Stimulated activated CD8-positive, alpha-beta memory T cell treated with anti-CD3 and anti-CD28 coated beads, Interleukin-7, amount 100 ng/mL, for 24 hours (primary cell): ENCODE data around the gene ARL2.
"Not testable (repeated sequence)": the region's sequence is repeated elsewhere in the genome, so short reads cannot be mapped to it uniquely, and the experiment has no call there.

Experiments used
- DNase-seq: peaks from one replicate; pipeline ENCODE4 v3.0.0-alpha.2; 2020; ENCODE audit warnings: low read depth

Gene ARL2

GRCh38 chr11:65013888-65014725, at the start of gene ARL2:
Gene ARL2 (plus strand): TSS chr11:65014160. CDS start chr11:65014208, 48 bp downstream.
- DNase-seq, result peak; percentile 71

- DNase-seq, result no peak
Measured at GRCh38 chr11:64967375-64967774, 46.6 kb upstream of the ARL2 start.

- DNase-seq, result no peak
Measured at GRCh38 chr11:64969209-64969608, 44.8 kb upstream of the ARL2 start.

DNA sequence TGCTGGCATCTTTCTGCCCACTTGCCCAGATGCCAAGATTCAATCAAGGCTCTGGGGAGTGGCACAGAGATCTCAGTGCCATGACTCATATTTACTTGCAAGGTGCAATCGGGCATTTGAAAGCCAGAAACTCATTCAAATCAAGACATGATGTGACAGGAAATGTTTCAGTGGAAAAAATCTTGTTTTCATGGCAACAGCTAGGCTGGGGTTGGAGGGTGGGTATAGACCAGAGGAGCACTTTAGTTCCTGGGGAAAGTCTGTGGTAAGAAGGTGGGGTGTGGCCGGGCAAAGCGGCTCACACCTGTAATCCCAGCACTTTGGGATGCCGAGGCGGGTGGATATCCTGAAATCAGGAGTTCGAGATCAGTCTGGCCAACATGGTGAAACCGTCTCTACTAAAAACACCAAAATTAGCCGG, 43.2 kb upstream of the ARL2 start:
- no peak for DNase-seq

- DNase-seq, result peak; percentile 76
Measured at GRCh38 chr11:64971421-64972233, 42.3 kb upstream of the ARL2 start, which contains the start of gene MAJIN. Gene MAJIN (minus strand): TSS chr11:64972108. CDS start chr11:64959405, 12,703 bp downstream.

GRCh38 chr11:64974124-64974523, 39.8 kb upstream of the ARL2 start:
- no peak for DNase-seq

DNA sequence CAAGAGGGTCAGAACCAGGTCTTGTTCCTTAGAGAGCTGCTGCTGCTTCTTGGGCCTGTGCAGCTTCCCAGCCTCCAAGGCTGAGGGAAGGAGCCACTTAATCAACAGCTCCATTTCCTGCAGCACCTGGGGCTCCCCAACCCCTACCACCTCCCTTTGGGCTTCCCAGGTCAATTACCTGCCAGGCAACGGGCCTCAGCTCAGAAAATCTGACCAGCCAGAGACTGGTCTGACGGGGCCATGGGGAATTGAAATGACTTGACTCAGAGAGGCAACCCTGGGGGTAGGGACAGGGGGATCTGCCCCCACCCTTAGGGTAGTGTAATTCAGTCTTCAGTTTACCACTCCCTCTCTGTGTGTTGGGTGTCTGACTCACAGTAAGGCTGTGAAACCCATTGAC, 37.3 kb upstream of the ARL2 start:
- DNase-seq, result no peak

DNA sequence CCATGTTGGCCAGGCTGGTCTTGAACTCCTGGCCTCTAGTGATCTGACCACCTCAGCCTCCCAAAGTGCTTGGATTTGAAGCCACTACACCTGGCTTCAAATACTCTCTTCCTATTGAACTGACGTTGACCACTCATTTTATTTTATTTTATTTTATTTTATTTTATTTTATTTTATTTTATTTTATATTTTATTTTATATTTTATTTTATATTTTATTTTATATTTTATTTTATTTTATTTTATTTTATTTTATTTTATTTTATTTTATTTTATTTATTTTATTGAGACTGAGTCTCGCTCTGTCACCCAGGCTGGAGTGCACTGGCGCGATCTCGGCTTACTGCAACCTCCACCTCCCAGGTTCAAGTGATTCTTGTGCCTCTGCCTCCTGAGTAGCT, 30.6 kb upstream of the ARL2 start:
- DNase-seq, result not testable (repeated sequence)

DNA sequence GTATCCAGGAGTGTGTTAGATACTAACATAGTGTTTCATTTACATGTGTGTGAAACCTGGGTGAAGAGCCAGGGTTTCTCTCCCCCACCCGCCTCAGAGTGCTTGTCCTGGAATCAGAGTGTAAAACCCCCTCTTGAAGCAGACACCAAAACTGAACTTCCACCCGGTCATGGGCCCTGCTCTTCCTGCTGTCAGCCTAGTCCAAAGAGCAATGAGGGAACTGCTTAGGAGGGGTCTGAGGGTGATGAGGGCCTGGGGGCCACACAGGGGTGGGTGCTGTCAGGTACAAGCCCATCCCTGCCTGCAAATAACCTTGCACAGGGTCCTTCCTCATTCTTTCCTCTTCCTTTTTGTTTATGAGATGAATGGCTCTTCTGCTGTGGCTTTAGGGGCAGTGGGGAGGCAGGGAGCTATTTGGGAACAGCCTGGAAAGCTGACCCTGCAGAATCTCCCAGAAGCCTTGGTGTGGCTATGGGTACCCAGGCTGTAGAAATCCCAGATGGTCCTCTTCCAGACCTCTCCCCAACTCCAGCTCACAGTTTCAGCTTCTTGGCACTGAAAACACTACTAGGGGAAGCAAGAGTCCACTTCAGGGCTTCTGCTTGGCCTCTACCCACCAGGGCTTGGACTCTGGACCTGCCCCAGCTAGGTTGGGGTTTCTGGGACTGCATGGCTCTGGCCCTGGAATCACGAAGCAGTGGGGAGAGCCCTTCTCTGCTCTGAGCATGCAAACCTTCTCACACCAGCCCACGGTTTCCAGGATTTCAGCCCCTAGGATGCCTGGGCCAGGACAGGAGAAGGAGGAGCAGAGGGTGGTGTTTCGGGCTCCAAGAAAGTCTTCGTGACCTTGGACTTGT, 25.7 kb upstream of the ARL2 start:
- no peak for DNase-seq

- DNase-seq, result no peak
Measured at GRCh38 chr11:64989416-64989815, 24.5 kb upstream of the ARL2 start.

GRCh38 chr11:64990222-64990923, 23.6 kb upstream of the ARL2 start:
- no peak for DNase-seq

GRCh38 chr11:64994318-64994717, 19.6 kb upstream of the ARL2 start:
- DNase-seq, result no peak

DNA sequence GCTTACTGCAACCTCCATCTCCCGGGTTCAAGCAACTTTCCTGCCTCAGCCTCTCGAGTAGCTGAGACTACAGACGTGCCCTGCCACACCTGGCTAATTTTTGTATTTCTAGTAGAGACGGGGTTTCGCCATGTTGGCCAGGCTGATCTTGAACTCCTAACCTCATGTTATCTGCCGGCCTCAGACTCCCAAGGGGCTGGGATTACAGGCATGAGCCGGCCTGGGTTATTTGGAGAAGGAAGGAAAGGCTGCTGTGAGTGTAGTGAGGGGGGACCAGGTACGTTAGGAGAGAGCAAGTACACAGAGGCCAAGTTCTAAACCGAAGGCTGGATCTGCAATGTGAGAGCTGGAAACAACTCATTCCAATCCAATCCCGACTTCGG, 17.6 kb upstream of the ARL2 start:
- DNase-seq, result no peak

DNA sequence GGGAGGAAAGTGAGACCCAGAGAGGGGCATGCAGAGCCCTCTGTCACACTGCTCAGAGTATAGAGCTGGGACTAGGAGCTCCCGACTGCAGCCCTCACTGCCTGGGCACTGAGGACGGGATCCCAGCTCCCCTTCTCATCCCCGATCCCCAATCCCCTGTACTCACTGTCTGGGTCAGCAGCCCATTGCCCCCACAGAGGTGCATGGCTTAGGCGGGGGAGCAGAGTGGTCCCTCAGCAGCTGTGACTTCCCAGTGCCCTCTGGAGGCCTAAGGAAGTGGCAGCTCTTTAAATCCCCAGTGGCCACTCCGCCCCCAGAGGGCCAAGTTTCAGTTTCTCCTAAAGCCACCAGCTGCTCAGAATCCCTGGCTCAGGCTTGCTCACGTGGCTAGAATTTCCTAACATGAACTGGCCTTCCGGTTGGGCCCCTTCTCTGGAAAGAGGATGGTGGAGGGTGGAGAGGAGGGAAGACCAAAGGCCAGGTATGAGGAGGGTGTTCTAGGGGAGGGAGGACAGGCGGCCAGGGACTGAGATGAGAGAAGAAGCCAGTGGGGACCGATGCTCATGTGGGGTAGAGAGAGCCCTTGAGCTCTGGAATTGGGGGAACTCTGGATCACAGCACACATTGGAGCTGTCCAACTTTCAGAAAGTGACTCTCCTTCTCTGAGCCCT, 17.1 kb upstream of the ARL2 start, which contains the start of gene BATF2:
TSS of gene BATF2 (minus strand) at position 262 of the 671 bp plus-strand sequence. CDS start at position 205, 57 bp downstream.
- DNase-seq, result no peak

GRCh38 chr11:64998141-64998540, 15.8 kb upstream of the ARL2 start:
- no peak for DNase-seq

DNA sequence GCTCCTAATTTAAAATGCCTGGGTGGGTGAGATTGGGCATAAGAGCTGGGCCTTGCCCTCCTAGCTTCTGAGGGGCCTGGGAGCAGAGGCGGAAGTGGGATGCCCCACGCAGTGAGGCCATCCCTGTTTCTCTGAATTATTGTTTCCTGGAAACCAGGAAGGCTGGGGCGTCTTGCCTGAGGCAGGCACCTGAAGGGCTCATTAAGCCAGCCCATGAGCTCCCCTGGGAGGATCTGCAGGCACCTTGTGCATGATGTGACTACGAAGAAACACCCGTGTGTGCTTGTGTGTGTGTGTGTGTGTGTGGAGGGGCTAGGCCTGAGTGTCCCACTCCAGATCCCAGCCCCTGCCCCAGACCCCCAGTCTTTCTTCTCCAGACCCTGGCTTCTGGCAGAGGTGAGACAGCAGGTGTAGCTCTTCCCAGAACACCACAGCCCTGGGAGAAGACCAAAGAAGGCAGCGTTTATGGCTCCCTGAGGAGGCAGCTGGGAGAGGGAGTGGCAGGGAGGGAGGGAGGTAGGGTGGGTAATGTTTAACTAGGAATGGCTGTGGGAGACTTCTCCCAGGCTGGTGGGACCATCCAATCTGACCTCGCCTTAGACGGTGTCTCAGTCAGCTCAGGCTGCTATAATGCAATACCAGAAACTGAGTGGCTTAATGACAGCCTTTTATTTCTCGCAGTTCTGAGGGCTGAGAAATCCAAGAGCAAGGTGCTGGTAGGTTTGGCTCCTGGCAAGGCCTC, 15.1 kb upstream of the ARL2 start:
- no peak for DNase-seq

DNA sequence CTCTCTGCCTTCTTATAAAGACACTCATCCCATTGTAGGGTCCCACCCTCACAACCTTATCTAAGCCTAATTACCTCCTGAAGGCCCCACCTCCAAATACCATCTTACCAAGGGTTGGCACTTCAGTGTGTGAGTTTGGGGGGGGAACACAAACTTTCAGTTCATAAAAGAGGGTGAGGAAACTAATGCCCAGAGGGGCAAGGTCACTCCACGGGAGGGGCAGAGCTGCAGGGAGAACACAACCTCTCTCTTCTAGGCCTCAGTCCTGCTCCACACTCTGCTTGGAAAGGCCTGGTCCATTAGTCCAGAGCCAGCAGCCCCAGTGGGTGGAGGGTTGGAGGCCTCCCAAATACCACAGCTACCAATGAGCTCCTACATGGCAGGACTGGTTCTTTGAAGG, 14.5 kb upstream of the ARL2 start:
- DNase-seq, result no peak

GRCh38 chr11:65002706-65003105, 11.3 kb upstream of the ARL2 start:
- no peak for DNase-seq

- DNase-seq, result no peak
Measured at GRCh38 chr11:65003282-65003681, 10.7 kb upstream of the ARL2 start.

GRCh38 chr11:65003968-65004367, 10.0 kb upstream of the ARL2 start:
- not testable (repeated sequence) for DNase-seq
